Chondrocyte (in vitro differentiated cells): Measurements from ENCODE around the gene CPVL. TPM values are rescaled to one million over a fixed set of nuclear protein-coding genes. Genes with fewer than 3 reads are reported as not detected.

Experiments used
- DNase-seq: peaks from one replicate; pipeline ENCODE4 v3.0.0; 2021; ENCODE audit warnings: mixed read lengths, low spot score
- H3K27ac Mint-ChIP-seq: one replicate; pipeline ENCODE4 v1.8.0; 2021; ENCODE audit warnings: mild to moderate bottlenecking, moderate library complexity, mixed read lengths; ENCODE audit not compliant: unreplicated experiment
- H3K27me3 Mint-ChIP-seq: 2 replicates; pipeline ENCODE4 v1.8.0; 2021; ENCODE audit warnings: low read depth, mixed read lengths
- H3K36me3 Mint-ChIP-seq: 2 replicates; pipeline ENCODE4 v1.8.0; 2021; ENCODE audit warnings: low read depth, mixed read lengths
- H3K4me1 Mint-ChIP-seq: 2 replicates; pipeline ENCODE4 v1.8.0; 2021; ENCODE audit warnings: low read depth, mild to moderate bottlenecking, mixed read lengths
- H3K4me3 Mint-ChIP-seq: one replicate; pipeline ENCODE4 v1.8.0; 2021; ENCODE audit warnings: mild to moderate bottlenecking, moderate library complexity, mixed read lengths; ENCODE audit not compliant: unreplicated experiment
- H3K9me3 Mint-ChIP-seq: 2 replicates; pipeline ENCODE4 v1.8.0; 2021; ENCODE audit warnings: low read depth, mixed read lengths
- total RNA-seq: library from RNA; stranded (reverse); gene quantifications from 3 replicates; pipeline ENCODE4 v1.2.1, GENCODE V29; 2021
- TF ChIP-seq, protein P1 (sequence below): fragments of 200-600 bp; sonication (generic); IDR thresholded peaks from 2 replicates; pipeline ENCODE4 v1.5.0; 2021; ENCODE audit warnings: antibody characterized with exemption, mild to moderate bottlenecking, moderate library complexity

The CPVL gene
- total RNA-seq, 1 donor from 2014 or later, result 4.9 TPM

DNA sequence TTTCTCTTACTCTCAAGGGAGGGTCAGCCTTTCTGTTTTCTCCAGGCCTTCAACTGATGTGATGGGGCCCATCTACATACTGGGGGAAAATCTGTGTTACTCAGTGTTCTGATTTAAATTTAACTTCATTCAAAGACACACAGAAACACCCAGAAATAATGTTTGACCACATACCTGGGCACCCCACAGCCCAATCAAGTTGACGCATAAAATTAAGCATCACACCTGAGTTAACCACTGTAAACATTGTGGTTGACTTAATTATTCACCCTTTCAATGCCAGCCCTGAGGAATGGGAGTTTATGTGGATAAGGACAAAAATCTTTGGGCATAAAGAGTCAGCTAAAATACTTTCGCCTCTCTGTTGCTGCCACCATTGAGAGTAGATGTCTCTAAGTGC lies 38.3 kb upstream of the CPVL start:
- H3K27me3 Mint-ChIP-seq, result peaks cover under 1% of the 10 kb centered on the region
- peaks cover under 1% of the 10 kb centered on the region for H3K4me1 Mint-ChIP-seq
- H3K36me3 Mint-ChIP-seq, result no peaks in the 10 kb centered on the region
- TF ChIP-seq, protein P1, sequence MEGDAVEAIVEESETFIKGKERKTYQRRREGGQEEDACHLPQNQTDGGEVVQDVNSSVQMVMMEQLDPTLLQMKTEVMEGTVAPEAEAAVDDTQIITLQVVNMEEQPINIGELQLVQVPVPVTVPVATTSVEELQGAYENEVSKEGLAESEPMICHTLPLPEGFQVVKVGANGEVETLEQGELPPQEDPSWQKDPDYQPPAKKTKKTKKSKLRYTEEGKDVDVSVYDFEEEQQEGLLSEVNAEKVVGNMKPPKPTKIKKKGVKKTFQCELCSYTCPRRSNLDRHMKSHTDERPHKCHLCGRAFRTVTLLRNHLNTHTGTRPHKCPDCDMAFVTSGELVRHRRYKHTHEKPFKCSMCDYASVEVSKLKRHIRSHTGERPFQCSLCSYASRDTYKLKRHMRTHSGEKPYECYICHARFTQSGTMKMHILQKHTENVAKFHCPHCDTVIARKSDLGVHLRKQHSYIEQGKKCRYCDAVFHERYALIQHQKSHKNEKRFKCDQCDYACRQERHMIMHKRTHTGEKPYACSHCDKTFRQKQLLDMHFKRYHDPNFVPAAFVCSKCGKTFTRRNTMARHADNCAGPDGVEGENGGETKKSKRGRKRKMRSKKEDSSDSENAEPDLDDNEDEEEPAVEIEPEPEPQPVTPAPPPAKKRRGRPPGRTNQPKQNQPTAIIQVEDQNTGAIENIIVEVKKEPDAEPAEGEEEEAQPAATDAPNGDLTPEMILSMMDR, result no peak
- no peak for DNase-seq
- no peak overlapping the region for H3K4me3 Mint-ChIP-seq
- no peak overlapping the region for H3K27ac Mint-ChIP-seq
- H3K9me3 Mint-ChIP-seq, result no peaks in the 10 kb centered on the region

DNA sequence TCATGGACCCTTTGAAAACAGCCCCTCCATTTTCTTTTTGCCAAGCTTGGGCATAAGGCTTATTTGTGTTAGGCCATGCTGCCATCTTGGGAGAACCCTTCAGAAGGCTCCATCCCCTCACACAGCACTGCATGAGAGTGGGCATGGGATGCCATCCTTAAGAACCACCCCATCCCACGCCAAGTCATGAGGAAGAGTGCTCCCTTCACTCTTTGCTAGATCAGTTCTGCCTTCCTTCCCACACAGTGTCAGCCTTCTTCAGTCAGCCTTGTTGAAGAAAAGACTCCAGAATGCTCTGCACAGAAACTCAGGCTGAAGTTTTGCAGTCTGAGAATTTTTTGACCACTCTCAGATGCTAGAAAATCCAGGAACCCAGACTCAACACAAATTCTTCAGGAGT lies 32.8 kb upstream of the CPVL start:
- Mint-ChIP-seq H3K27me3 (peaks cover 7% of the 10 kb centered on the region), H3K4me1 (no peaks in the 10 kb centered on the region), H3K9me3 (no peaks in the 10 kb centered on the region), H3K4me3 (no peak overlapping the region), H3K27ac (no peak overlapping the region), H3K36me3 (peaks cover 2% of the 10 kb centered on the region)
- TF ChIP-seq, protein P1, result no peak
- no peak for DNase-seq

DNA sequence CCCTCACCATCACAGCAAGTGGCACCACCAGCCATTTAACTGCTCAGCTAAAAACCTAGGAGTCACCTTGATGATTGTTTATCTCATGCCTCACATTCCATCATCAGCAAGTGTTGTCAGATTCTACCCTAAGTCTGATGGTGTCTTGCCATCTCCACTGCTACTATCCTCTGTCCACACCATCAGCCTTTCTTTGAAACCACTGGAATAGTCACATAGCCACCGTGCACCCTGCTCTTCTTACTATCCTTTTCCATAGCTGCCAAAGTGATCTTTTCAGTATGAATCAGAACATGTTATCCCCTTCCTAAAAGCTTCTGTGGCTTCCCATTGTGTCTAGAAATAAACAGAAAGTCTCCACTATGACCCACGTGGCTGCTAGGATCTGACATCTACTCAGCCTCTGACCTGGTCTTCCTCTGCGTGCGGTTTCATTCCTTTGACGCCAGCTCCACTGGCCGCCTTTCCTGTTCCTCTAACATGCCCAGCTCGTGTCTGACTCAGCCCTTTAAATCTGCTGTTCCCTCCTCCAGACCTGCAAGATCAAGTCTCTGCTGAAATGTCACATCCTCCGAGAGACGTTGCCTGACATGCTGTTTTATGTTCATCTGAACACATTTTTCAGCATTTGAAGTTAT lies 31.7 kb upstream of the CPVL start:
- DNase-seq, result no peak
- Mint-ChIP-seq H3K9me3 (no peaks in the 10 kb centered on the region), H3K27ac (no peak overlapping the region), H3K4me3 (no peak overlapping the region), H3K27me3 (peaks cover 7% of the 10 kb centered on the region), H3K36me3 (peaks cover 2% of the 10 kb centered on the region), H3K4me1 (no peaks in the 10 kb centered on the region)
- TF ChIP-seq, protein P1, result no peak

DNA sequence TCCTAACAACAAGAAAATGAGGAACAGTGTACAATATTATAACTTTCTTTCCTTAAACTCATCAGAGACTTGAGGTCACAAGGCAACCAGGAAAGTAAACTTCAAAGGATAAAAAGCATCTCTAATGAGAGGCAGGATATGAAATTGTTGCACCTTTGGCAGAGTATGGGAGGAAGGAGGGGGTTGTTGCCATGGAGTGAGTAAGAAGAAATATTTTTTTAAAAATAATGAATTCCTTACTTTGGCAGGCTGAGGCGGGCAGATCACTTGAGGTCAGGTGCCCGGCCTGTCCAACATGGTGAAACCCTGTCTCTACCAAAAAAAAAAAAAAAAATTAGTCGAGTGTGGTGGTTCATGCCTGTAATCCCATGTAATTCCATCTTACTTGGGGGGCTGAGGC lies 27.1 kb upstream of the CPVL start:
- Mint-ChIP-seq H3K4me3 (no peak overlapping the region), H3K27ac (no peak overlapping the region), H3K4me1 (no peaks in the 10 kb centered on the region), H3K27me3 (peaks cover 9% of the 10 kb centered on the region), H3K9me3 (no peaks in the 10 kb centered on the region), H3K36me3 (peaks cover 2% of the 10 kb centered on the region)
- no peak for DNase-seq
- TF ChIP-seq, protein P1, result no peak

DNA sequence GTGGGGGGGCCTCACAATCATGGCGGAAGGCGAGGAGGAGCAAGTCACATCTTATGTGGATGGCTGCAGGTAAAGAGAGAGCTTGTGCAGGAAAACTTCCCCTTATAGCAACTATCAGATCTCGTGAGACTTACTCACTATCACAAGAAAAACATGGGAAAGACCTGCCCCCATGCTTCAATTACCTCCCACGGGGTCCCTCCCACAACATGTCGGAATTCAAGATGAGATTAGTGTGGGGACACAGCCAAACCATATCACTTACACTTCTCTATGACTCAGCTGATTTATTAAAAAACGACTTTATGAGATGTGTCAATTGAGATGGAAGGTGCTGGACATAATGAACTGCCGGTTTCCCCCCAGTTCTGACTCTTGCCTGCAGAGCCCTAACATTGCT lies 24.4 kb upstream of the CPVL start:
- Mint-ChIP-seq H3K36me3 (peaks cover 2% of the 10 kb centered on the region), H3K27ac (no peak overlapping the region), H3K27me3 (peaks cover 2% of the 10 kb centered on the region), H3K9me3 (peaks cover under 1% of the 10 kb centered on the region), H3K4me3 (no peak overlapping the region), H3K4me1 (no peaks in the 10 kb centered on the region)
- TF ChIP-seq, protein P1, result no peak
- no peak for DNase-seq
